Hair follicular keratinocyte (primary cell): ENCODE measurements around the gene TEFM. TPM values are rescaled to one million over a fixed set of nuclear protein-coding genes. Genes with fewer than 3 reads are reported as not detected.

Source experiments
- total RNA-seq: library from RNA; depleted of rRNA; stranded (reverse); fragments of >200 nt; gene quantifications from 2 replicates; pipeline ENCODE4 v1.2.3, GENCODE V29; 2015

TEFM gene, protein sequence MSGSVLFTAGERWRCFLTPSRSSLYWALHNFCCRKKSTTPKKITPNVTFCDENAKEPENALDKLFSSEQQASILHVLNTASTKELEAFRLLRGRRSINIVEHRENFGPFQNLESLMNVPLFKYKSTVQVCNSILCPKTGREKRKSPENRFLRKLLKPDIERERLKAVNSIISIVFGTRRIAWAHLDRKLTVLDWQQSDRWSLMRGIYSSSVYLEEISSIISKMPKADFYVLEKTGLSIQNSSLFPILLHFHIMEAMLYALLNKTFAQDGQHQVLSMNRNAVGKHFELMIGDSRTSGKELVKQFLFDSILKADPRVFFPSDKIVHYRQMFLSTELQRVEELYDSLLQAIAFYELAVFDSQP
- 7.3 and 11.8 TPM in 2 replicates for total RNA-seq

GRCh38 chr17:30906101-30906911, at the start of gene TEFM:
TEFM (minus strand) TSS chr17:30906238; CDS start chr17:30906198, 40 bp downstream.

DNA sequence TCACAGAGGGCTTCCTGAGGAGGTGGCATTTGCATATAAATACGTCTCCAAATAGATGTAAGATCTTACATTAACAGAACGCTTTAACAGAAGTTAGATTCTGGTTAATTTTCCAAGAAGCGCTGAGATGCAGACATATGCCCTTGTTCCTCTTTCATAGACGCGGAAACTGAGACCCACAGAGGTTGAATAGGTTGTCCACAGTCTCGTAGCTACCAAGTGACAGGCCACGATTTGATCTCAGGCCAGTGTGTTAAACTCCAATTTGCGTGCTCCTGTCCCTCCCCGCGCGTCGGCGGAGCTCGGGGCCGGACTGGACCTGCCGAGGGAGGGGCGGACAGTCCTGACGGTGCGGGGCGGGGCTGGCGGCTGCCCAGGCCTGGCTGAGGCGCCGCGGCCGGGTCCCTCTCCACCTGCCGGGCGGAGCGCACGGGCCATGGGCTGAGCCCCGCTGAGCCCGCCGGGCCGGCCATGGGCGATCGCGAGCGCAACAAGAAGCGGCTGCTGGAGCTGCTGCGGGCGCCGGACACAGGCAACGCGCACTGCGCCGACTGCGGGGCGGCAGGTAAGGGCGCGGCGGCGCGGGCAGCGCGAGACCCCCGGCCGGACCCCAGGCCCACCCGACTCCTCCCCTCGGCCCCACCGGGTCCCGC, 15.6 kb upstream of the TEFM start, which contains the start of gene ADAP2:
TSS of gene ADAP2 (plus strand) at position 402 of the 653 bp plus-strand sequence. CDS start at position 472, 70 bp downstream.

Other genes with a start within 250 kb of the TEFM start
- 13.7 and 16.5 TPM in 2 replicates for gene CRLF3, start 81.5 kb downstream of the TEFM start, total RNA-seq
- 2.2 and 4.3 TPM in 2 replicates for gene ATAD5, start 74.3 kb downstream of the TEFM start, total RNA-seq
- gene ADAP2, start 15.7 kb upstream of the TEFM start, total RNA-seq = 0.62 and 0.91 TPM in 2 replicates
- 14.1 and 18.5 TPM in 2 replicates for gene RNF135, start 64.8 kb upstream of the TEFM start, total RNA-seq
- gene NF1, start 188.7 kb upstream of the TEFM start, total RNA-seq = 22.3 and 40.5 TPM in 2 replicates